Fibroblast of lung (primary cell): ENCODE measurements around the gene ARVCF. TPM values are rescaled to one million over a fixed set of nuclear protein-coding genes. Genes with fewer than 3 reads are reported as not detected.

Experiments used
- DNase-seq, 2 donors: peaks; one replicate each; pipeline versions ENCODE4 v3.0.0 to v3.0.0-alpha.2; 2010; ENCODE audit warnings: low read depth in 2 of 2
- H2AFZ ChIP-seq: 2 replicates; pipeline ENCODE4 v1.5.1; 2012; ENCODE audit warnings: low read length, control low read depth, inconsistent platforms
- H3K27ac ChIP-seq: 2 replicates; pipeline ENCODE4 v1.5.1; 2011; ENCODE audit warnings: low read length, control low read depth; ENCODE audit not compliant: insufficient read depth
- H3K27me3 ChIP-seq: 2 replicates; pipeline ENCODE4 v1.5.1; 2011; ENCODE audit warnings: mild to moderate bottlenecking, low read length; ENCODE audit not compliant: control insufficient read depth, insufficient read depth
- H3K36me3 ChIP-seq: 2 replicates; pipeline ENCODE4 v1.5.1; 2011; ENCODE audit warnings: low read length; ENCODE audit not compliant: control insufficient read depth, insufficient read depth
- H3K4me1 ChIP-seq: 2 replicates; pipeline ENCODE4 v1.5.1; 2011; ENCODE audit warnings: low read length; ENCODE audit not compliant: control insufficient read depth, insufficient read depth; ENCODE audit errors: extremely low read depth
- H3K4me2 ChIP-seq: 2 replicates; pipeline ENCODE4 v1.5.1; 2011; ENCODE audit warnings: low read length, control low read depth; ENCODE audit not compliant: insufficient read depth; ENCODE audit errors: extremely low read depth
- H3K4me3 ChIP-seq, 4 experiments: fragments of 200-600 bp in 1 of 4; sonication (generic) in 1 of 4; replicated peaks in 1 of 4; 2 replicates each; pipeline ENCODE4 v1.5.1; 2011 to 2016; ENCODE audit warnings: low read length in 4 of 4, low read depth in 3 of 4, mild to moderate bottlenecking in 3 of 4, control low read depth in 2 of 4, inconsistent platforms in 1 of 4, mixed read lengths in 1 of 4; ENCODE audit not compliant: insufficient read depth in 1 of 4; ENCODE audit errors: control extremely low read depth in 1 of 4
- H3K79me2 ChIP-seq: 2 replicates; pipeline ENCODE4 v1.5.1; 2012; ENCODE audit warnings: mild to moderate bottlenecking, low read length, inconsistent platforms; ENCODE audit not compliant: control insufficient read depth, insufficient read depth
- H3K9ac ChIP-seq: 2 replicates; pipeline ENCODE4 v1.5.1; 2011; ENCODE audit warnings: mild to moderate bottlenecking, low read length, control low read depth; ENCODE audit not compliant: insufficient read depth
- H3K9me3 ChIP-seq: 2 replicates; pipeline ENCODE4 v1.5.1; 2012; ENCODE audit warnings: low read depth, low read length; ENCODE audit not compliant: control insufficient read depth, insufficient read depth
- H4K20me1 ChIP-seq: 2 replicates; pipeline ENCODE4 v1.5.1; 2011; ENCODE audit warnings: low read length; ENCODE audit not compliant: control insufficient read depth, insufficient read depth; ENCODE audit errors: extremely low read depth
- EZH2 ChIP-seq: IDR thresholded peaks from 2 replicates; pipeline ENCODE4 v1.5.1; 2012; ENCODE audit warnings: low read length, control low read depth, mild to moderate bottlenecking; ENCODE audit errors: missing control alignments
- polyA plus RNA-seq, 2 donors: library from polyadenylated mRNA; depleted of rRNA in 1 of 2; stranded (reverse) in 1 of 2; unstranded in 1 of 2; fragments of >200 nt; gene quantifications; 2 replicates each; pipeline ENCODE4 v1.2.1, GENCODE V29; 2011 to 2012; ENCODE audit warnings: missing spikeins in 1 of 2
- total RNA-seq: library from RNA; depleted of rRNA; stranded (reverse); fragments of >200 nt; gene quantifications from 2 replicates; pipeline ENCODE4 v1.2.1, GENCODE V29; 2014
- TF ChIP-seq, protein P1 (sequence below), 2 donors: IDR thresholded peaks in 1 of 2; conservative IDR thresholded peaks in 1 of 2; 1 replicate in 1 of 2; 2 replicates in 1 of 2; pipeline ENCODE4 v1.5.1; 2011 to 2012; ENCODE audit warnings: low read length in 2 of 2, control low read depth in 1 of 2, inconsistent platforms in 1 of 2, low read depth in 1 of 2, mild to moderate bottlenecking in 1 of 2

The ARVCF gene
- total and polyA plus RNA-seq, 2 donors (not counting 1 experiment from before 2014, with no cell fraction given): 2.0 to 15.7 TPM

DNA sequence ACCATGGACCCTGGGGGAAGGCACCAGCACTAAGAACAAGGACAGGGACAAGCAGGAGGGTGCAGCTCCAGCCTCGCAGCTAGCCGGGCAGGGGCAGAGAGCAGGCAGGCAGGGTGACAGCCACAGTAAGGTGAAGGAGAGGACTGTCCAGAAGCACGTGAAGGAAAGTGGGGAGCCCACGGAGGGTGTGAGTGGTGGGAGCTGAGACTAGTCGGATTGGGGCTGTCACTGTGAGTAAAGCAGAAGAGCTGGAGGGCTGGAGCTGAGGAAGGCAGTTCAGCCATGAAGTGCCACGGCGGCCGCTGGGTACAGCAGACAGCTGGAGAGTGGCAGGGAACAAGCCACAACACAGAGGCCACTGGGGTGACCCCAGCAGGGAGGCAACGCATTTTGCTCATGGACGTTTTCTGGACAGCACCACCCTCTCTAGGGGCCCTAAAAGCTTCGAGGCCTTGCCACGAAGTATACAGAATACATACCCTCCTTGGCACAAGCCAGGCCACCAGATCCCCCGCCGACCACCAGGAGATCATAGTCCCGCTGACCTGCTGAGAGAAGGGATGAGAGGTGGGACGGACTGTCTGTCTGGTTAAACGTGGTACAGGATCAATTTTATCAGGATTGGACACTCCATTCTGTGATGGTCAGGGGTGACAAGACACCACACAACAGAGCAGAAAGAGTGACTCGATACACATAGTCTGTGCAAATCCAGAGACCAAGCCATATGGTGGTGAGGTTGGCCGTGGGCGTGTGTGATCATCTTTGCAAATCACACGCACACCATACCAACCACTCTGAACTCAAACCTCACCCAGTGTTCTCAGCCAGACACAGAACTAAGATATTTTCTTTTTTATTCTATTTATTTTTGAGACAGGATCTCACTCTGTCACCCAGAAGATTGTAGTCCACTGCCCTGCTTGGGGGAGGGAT, 85.8 kb downstream of the ARVCF start:
- H3K9me3 ChIP-seq: no peaks in the 10 kb centered on the region
- no peak for DNase-seq

DNA sequence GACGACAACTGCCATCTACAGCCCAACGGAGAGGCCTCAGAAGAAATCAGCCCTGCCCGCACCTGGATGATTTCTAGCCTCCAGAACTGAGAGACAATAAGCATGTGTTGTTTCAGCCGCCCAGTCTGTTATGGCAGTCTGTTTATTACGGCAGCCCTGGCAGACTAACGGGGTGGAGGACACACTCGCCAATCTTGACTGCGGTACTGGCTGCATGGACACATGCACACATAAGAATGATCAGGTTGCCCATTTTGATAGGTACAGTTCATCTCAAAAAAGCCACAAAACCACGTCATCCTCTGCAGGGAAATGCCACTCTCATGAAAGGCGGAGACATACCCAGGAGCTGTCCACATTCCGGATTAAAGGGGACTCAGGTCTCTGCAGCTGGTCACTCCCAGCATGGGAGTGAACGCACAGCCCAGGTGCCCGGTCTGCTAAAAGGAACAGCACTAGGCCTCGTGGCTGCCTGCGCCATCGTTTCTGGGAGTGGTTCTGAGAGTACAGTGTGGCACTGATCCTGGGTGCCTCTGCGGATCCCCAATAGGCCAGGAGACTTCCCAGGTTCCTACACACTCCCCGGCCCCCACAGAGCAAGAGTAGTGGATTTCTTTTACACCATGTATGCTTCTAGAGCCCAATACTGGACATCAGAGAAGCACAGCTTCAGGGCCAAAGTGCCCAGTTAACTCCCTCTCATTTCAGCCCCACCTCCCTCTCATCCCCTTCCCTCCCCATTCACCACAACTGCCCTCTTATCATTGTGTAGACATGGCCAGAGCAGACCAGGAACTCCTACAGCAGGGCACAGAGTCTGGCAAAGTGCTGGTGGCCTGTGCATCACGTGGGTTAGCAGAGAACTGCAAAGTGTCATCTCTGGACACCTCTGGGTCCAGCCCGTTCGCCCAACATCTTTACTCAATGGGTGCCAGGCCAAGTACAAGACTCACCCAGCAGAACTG, 86.8 kb downstream of the ARVCF start:
- Histone ChIP-seq H3K9me3 (no peaks in the 10 kb centered on the region), H3K4me3 (no peak overlapping the region), H3K4me2 (no peak overlapping the region), H3K4me1 (no peaks in the 10 kb centered on the region), H3K9ac (no peak overlapping the region), H3K79me2 (no peaks in the 10 kb centered on the region), H3K27me3 (no peaks in the 10 kb centered on the region), H3K36me3 (no peaks in the 10 kb centered on the region), H4K20me1 (no peaks in the 10 kb centered on the region), H3K27ac (no peak overlapping the region), H2AFZ (no peak overlapping the region)
- no peak for DNase-seq
- TF ChIP-seq EZH2: no peak

More for the DNA sequence above, 85.8 kb downstream of the ARVCF start:
- Histone ChIP-seq H3K27ac (no peak overlapping the region), H3K4me1 (no peaks in the 10 kb centered on the region), H3K36me3 (no peaks in the 10 kb centered on the region), H4K20me1 (no peaks in the 10 kb centered on the region), H3K9ac (no peak overlapping the region), H3K4me3 (no peak overlapping the region), H3K27me3 (no peaks in the 10 kb centered on the region), H3K4me2 (no peak overlapping the region), H3K79me2 (no peaks in the 10 kb centered on the region), H2AFZ (no peak overlapping the region)
- no peak for TF ChIP-seq EZH2
- TF ChIP-seq, protein P1, sequence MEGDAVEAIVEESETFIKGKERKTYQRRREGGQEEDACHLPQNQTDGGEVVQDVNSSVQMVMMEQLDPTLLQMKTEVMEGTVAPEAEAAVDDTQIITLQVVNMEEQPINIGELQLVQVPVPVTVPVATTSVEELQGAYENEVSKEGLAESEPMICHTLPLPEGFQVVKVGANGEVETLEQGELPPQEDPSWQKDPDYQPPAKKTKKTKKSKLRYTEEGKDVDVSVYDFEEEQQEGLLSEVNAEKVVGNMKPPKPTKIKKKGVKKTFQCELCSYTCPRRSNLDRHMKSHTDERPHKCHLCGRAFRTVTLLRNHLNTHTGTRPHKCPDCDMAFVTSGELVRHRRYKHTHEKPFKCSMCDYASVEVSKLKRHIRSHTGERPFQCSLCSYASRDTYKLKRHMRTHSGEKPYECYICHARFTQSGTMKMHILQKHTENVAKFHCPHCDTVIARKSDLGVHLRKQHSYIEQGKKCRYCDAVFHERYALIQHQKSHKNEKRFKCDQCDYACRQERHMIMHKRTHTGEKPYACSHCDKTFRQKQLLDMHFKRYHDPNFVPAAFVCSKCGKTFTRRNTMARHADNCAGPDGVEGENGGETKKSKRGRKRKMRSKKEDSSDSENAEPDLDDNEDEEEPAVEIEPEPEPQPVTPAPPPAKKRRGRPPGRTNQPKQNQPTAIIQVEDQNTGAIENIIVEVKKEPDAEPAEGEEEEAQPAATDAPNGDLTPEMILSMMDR (conservative IDR thresholded peaks at IDR 0.05 in 1 of 2, IDR thresholded peaks at IDR 0.05 in 1 of 2; ENCODE audit: low read depth in 1 of 2, low read length in 2 of 2): no peak

DNA sequence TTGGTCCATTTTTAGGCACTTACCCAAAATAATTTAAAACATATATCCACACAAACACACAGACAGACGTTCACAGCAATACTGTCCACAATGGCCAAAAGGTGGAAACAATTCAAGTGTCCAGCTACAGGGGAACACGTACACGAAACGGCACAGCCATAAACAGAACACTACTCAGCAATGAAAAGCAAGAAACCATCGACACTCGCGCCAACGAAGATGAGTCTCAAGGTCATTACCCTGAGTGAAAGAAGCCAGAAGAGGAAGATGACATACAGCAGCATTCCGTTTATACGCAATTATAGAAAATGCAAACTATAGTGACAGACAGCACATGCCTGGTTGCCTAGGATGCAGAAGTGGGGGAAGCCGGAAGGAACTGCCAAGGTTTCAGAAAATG, 88.4 kb downstream of the ARVCF start:
- Histone ChIP-seq H2AFZ (no peak overlapping the region), H3K4me2 (no peak overlapping the region), H3K4me1 (no peaks in the 10 kb centered on the region), H3K27me3 (no peaks in the 10 kb centered on the region), H3K27ac (no peak overlapping the region), H4K20me1 (no peaks in the 10 kb centered on the region), H3K36me3 (no peaks in the 10 kb centered on the region), H3K9ac (no peak overlapping the region), H3K79me2 (no peaks in the 10 kb centered on the region), H3K4me3 (no peak overlapping the region), H3K9me3 (no peaks in the 10 kb centered on the region)
- no peak for DNase-seq
- TF ChIP-seq EZH2: no peak
- TF ChIP-seq, protein P1 (conservative IDR thresholded peaks at IDR 0.05 in 1 of 2, IDR thresholded peaks at IDR 0.05 in 1 of 2; ENCODE audit: low read depth in 1 of 2, low read length in 2 of 2): no peak
